H4 (cell line): ENCODE data around the gene RPP25L. TPM values are rescaled to one million over a fixed set of nuclear protein-coding genes. Genes with fewer than 3 reads are reported as not detected.
"Not testable (repeated sequence)": the region's sequence is repeated elsewhere in the genome, so short reads cannot be mapped to it uniquely, and the experiment has no call there.

ENCODE experiments used
- DNase-seq: peaks from one replicate; pipeline ENCODE4 v3.0.0-alpha.2; 2015; ENCODE audit warnings: low spot score
- total RNA-seq: library from RNA; depleted of rRNA; stranded (reverse); fragments of >200 nt; shearing (Covaris generic); gene quantifications from 2 replicates; pipeline ENCODE4 v1.2.3, GENCODE V29; 2014; rRNA removed

The RPP25L gene, protein sequence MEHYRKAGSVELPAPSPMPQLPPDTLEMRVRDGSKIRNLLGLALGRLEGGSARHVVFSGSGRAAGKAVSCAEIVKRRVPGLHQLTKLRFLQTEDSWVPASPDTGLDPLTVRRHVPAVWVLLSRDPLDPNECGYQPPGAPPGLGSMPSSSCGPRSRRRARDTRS
- 52.8 and 59.3 TPM in 2 replicates for total RNA-seq

DNA sequence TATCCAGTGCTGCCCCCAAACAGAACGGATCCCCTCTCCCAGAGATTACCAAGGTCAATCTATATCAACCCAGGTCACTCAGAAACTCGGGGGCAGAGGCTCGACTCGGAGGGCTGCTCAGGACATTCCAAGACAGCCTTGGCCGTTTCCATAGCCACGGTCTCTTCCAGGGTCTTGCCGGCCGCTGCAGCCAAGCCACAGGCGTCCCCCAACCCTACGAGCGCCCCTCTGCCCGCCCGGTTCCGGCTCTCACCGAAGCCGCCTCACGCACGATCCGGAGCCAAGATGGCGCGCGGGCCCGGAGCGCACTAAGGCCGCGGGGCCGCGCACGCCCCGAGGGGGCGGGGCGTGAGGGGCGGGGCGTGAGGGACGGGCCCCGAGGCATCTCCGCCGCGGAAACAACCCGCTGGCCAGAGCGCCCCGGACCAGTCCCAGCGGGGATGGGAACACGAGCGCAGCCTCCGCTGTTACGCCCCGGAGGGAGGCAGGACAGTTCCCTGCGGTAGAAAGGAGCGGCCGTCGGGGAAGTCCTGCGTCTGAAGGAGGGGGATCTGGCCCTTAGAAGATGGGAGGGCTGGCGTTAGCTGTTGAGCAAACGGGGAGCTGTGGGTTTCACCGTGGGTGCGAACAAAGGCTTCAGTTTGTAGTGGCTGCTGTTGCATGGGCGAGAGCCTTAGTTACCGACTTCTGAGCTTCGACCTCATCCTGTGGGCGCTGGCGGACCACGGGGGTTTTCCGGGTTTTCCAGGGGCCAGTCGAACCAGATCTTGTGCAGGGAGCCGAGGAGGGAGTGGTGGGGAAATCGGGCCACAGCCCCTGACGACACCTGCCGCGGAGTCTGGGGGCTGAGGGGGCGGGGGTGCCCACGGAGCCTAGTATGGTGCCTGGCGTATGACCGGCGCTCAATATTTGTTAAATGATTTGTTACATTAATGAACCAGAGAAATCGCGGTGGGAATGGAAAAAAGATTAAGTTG is at the start of gene RPP25L:
Gene RPP25L (minus strand): TSS at position 287 of the 977 bp plus-strand sequence. CDS start 801 bp downstream, outside the sequence.
- peak; percentile 67 for DNase-seq

DNA sequence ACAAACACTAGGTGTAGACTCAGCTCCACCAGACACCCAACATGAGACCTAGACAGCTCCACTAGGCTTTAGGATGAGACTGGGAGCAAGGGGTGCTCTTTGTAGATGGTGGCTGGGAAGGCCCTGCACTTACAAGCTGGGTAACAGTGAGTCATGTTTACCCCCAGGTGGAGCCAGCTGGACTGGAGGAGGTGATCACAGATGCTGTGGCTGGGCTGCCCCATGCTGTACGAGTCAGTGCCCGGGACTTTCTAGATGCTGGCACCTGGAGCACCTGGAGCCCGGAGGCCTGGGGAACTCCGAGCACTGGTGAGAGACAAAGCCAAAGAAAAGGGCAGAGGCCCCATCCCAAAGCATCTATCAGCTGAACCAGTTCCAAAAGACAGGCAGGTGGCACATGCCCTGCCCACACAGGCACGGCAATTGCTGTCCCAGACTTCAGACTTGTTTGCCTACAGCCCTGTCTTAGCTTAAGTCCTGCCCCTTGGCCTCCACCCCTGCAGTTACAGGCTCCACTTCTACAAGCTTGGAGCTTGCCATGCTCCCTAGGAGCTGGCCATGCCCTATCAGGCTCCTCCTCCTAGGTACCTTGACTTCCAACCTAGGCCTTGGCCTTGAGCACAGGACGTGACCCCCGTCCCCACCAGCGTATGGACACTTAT is 47.8 kb upstream of the RPP25L start:
- DNase-seq = no peak

DNA sequence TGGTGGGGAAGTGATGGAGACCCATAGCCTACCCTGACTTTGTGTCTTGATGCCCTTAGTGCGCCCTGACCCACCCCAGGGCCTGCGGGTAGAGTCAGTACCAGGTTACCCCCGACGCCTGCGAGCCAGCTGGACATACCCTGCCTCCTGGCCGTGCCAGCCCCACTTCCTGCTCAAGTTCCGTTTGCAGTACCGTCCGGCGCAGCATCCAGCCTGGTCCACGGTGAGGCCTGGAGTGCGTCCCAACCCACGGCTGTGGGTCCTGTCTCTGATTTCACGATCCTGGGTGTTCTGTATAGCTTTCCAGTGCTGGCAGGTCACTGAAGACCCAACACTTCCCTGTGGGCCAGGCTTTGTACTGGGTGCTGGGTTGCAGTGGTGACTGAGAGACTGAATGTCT is 46.6 kb upstream of the RPP25L start:
- no peak for DNase-seq

DNA sequence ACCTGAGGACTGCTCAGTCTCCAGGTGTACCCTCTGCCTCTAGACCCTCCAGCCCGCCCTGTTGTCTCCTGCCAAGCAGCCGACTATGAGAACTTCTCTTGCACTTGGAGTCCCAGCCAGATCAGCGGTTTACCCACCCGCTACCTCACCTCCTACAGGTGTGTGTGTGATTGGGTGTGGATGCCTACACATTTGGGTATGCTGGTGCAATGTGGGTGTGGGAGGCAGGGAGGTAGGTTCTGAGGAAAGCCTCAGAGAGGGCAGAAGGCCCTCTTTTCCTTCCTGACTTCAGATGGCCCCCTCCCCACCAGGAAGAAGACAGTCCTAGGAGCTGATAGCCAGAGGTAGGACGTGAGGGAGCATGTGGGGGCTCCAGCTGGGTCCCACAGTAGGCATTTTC is 45.1 kb upstream of the RPP25L start:
- DNase-seq = no peak

DNA sequence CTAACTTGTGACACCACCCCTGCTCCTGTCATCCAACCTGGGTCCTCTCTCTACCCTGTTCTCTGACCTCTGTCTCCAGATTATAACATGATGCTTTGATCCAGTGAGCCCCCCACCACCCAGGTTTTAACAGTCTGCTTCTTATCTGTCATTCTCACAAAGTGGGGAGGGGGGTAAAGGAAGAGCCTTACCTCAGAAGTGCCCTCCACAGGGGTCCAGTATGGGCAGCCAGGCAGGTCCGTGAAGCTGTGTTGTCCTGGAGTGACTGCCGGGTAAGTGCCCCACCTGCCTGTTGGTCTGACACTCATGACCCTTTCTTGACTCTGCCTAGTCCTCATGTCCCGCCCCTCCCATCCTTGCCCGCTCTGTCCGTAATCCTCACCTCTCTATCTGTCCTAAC is 43.5 kb upstream of the RPP25L start:
- no peak for DNase-seq

DNA sequence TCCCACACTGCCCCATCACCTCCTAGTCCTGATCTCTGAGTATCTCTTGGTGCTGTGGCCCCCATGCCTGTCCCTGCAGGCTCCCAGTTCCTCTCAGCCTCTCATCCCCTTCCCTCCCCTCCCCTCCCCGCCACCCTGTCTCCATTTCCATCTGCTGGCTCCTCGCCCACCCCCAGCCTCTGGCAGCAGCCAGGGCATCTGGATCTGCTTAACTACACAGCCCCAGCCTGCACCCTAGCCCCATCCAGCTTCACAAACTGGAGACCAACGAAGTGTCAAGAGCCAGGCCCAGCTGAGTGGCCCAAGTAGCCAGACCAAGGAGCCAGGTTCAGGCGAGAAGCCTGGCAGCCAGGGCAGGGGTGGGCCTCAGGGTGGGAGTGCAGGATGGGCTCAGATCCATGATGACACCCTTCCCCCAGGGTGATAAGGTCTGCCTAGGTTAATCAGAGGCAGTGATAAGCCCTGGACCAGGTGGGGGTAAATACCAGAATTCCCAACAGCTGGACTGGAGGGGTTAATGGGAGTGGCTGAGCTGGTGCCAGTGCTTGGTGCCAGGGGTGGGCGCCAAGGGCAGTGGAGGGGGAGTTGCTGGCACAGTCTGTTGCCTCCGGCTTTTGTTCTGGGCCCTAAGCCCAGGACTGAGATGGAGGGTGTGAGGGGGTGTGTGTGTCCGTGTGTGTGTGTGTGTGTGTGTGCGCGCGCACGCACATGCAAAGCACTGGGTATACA is 42.6 kb upstream of the RPP25L start:
- DNase-seq = no peak

DNA sequence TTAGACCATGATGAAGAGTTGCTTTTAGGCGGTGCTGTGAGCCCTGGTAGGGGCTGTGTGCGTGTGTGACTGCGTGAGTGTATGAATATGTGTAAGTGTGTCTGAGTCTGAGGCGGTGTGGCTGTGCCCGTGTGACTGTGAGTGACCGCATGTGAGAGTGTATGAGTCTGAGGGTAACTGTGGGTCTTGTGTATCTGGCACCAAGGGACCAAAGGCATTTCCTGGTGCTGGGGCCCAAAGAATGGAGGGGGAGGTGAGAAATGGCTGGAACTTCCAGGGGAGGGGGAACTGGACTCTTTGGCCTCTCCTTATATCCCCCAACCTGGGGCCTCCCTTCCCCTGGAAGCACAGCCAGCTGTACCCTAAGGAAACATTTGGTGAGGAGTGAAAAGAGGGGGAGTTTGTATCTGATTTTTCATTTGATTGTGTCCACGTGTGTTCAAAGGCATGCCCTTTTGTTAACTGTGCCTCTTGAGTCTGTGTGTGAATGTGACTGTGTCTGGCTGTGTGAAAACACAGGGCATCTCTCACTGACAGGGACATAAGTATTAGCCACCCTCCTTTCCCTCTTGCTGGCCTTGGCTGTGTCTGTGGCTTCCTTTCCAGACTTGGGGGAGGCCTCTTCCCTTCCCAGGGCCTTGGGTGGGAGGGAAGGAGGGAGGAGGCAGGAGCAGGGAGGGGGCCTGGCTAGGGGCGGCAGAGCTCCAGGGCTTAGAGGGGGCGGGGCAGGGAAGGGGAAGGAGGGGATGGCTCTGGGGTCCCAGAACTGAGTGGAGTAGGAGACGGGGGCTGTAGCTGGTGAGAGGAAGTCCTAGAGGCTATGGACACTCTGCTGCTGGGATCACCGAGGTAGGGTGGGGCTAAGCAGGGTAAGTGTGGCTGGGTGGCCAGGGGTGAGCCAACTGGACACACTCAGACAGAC is 41.5 kb upstream of the RPP25L start:
- no peak for DNase-seq

DNA sequence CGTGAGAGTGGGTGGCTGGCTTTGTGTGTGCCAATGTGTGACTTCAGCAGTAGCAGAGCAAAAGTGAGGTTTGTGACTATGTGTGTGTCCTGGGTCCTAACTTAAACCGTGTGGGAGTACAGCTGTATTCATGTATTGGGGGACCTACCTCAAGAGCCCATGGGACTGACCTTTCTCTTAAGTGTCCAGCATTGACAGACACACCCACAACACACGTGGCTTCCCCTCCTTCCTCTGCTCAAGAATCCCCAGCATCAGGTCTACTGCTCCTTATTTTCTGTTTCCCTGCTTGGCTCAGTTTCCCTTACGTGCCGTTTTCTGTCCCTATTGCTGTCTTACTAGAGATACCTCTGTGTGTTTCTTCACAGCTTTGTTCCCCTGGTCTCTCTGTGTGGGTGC is 40.7 kb upstream of the RPP25L start:
- DNase-seq = no peak

DNA sequence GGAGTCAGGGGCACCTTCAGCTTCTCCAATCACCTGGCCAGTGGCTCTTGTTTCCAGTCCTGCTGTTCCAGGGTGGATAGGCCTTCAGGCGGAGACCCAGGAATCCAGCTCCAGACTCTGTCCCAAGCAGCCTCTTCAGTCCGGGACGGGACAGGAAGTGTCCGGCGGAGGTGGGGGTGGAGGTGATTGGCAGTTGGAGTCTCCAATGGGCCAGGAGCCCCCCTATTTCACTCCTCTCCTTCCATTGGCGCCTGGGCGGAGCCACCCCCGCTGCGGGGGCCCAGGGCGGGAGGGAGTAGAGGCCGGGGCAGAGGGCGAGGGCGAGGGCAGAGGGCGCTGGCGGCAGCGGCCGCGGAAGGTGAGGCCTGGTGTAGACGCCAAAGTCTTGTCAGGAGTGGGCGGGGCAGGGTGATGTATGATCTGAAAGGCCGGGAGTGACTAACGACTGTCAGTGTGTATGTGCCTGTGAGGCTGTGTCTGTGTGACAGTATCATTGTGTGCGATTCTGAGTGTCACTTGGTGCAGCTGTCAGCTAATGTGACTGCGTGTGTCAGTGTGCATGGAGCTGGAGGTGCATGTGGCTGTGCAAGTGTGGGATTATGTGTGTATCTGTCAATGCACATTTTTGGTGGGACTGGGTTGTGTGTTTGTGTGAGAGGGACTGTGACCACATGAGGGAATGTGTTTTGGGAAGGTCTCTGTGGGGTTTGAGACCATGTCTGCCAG is 40.1 kb upstream of the RPP25L start, which contains the start of gene IL11RA:
Gene IL11RA (plus strand): TSS at position 310 of the 726 bp plus-strand sequence. CDS start 3,033 bp downstream, outside the sequence.
- DNase-seq = peak; percentile 72

DNA sequence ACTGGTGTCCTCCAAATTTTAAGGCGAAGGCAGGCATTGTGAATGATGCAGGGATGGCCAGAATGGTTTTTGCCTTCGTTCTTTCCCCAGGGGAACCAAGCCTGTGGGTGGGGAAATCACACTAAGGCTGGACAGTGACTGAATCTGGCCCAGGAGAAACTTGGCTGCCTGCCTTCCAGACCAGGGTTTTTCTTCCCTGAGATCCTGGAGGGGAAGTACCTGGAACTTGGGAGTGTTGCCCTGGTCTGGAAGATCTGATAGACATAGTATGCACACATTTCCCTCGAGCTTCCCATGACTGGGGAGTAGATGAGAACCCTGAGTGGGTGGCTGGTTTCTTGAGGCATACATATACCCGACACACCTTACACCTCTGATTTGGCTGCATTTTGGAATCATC is 39.4 kb upstream of the RPP25L start:
- DNase-seq = no peak

DNA sequence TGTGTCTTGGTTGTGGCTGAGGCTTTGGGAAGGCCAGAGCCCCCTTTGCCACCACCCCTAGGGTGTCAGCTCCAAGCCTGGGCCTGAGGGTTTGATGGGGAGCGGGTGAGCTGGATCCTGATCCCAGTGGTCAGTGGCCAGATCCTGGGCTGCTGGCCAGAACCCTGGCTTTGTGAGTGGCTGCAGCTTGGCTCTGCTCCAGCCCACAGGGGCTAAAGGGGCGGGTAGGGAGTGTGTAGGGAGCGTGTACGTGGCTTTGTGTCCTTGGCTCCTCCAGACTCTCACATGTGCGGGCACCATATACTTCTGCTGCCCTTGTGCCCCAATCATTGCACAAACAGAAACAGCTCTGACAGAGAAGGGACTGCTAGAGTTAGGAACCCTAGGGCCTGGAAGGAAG is 38.9 kb upstream of the RPP25L start:
- DNase-seq = no peak

DNA sequence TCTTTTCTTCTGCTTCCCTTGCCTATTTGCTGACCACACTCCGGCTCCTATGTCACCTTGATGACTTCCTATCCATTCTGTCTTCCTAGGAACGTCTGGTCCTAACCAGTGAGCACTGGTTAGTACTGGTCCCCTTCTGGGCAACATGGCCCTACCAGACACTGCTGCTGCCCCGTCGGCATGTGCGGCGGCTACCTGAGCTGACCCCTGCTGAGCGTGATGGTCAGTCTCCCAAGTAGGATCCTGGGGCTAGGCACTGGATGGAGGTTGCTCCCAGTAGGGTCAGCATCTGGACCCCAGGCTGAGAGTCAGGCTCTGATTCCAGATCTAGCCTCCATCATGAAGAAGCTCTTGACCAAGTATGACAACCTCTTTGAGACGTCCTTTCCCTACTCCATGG is 36.8 kb upstream of the RPP25L start:
- DNase-seq = no peak

DNA sequence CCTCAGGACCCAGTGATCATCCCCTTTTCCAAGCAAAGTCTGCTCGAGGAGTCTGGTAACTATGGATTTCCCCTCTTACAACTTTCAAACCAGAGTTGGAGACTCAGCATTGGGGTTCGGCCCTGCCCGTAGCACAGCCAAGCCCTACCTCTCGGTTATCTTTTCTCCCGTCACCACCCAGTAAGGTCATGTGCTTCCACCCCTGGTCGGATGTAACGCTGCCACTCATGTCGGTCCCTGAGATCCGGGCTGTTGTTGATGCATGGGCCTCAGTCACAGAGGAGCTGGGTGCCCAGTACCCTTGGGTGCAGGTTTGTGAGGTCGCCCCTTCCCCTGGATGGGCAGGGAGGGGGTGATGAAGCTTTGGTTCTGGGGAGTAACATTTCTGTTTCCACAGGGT is 35.8 kb upstream of the RPP25L start:
- no peak for DNase-seq

DNA sequence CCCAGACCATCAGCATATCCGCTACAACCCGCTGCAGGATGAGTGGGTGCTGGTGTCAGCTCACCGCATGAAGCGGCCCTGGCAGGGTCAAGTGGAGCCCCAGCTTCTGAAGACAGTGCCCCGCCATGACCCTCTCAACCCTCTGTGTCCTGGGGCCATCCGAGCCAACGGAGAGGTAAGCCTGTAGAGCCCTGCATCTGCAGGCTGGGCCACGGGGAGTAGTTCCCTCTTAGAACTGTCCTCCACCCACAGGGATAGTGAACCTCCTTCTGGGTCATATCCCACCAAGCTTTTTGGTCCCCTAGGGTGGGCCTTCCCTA is 35.1 kb upstream of the RPP25L start:
- DNase-seq = no peak

DNA sequence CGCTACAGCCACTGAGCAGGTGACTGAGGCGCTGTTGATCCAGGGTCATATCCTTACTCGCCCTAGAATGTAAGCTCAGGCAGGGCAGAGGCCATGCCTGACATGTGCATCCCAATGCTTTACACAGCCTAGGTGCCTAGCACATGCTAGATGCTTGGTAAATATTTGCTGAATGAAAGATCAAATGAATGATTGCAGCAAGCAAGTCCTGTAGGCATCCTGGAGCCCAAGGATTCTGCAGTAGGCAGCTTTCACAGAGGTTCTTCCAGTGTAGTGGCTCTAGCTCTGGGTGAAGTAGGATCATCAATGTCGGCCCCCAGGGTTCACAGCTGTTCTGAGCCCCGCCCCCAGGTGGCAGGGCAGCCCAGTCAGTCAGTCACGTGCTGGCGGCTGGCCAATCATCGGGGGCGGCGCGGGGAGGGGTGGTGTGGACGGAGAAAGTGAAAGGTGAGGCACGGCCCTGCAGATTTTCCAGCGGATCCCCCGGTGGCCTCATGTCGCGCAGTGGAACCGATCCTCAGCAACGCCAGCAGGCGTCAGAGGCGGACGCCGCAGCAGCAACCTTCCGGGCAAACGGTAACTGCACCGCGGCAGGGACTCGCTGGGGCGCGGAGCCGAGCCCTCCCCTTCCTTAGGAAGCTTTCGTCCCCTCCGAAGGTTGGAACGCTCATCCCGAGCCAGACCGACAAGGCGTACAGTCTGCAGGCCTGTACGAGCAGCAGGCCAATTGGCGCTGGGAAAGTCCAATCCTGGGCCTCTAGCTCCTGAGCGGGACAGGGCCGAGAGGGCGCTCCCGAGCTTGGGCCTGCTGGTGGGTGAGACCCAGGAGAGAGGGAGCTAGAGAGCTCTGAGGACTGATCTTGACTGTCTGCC is 34.5 kb upstream of the RPP25L start, which contains the start of gene GALT:
Gene GALT (plus strand): TSS at position 465 of the 873 bp plus-strand sequence. CDS start 30 bp downstream, at position 495.
- DNase-seq = peak; percentile 87

DNA sequence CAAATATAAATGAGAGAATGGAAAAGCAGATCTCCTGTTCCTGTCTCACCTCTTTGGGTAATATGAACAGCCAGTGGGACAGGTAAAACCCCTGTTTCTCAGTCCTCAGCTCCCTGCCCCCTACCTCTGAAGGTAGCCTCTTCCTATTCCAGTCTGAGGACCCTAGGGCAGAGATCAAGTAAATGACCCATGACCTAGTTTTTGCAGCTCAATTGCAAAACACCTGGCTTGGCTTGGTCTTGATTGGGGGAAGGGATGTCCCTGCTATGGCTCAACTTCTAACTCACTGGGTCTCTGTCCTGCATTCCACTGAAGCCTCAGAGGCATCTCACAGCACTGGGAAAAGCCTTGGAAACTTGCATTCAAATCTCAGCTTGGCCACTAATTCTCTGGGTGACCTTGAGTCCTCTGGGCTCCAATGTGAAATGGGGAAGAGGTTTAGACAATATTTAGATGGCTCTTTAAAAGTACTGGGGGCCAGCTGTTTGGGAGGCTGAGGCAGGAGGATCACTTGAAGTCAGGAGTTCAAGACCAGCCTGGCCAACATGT is 32.9 kb upstream of the RPP25L start:
- DNase-seq = no peak

DNA sequence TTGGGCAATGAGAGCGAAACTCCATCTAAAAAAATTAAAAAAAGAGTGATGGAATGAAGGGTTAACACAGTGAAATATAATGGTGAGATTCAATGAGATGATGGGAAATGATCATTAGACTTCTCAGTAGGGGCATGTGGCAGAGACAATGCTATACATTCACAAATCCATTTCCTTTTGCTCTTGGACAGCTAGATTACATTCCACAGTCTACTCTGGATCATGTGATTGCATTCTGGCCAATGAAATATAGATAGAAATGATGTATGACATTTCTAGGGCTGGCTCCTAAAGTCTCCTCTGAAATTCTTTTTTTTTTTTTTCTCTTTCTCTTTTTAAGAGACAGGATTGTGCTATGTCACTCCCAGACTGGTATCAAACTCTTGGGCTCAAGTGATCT is 30.8 kb upstream of the RPP25L start:
- no peak for DNase-seq

DNA sequence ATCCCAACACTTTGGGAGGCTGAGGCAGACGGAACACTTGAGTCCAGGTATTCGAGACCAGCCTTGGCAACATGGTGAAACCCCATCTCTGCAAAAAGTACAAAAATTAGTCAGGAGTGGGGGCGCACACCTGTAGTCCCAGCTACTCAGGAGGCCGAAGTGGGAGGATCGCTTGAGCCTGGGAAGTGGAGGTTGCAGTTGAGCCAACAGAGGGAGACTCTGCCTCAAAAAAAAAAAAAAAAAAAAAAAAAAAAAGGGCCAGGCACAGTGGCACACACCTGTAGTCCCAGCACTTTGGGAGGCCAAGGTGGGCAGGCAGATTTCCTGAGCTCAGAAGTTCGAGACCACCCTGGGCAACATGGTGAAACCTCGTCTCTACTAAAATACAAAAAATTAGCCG is 27.4 kb upstream of the RPP25L start:
- not testable (repeated sequence) for DNase-seq

DNA sequence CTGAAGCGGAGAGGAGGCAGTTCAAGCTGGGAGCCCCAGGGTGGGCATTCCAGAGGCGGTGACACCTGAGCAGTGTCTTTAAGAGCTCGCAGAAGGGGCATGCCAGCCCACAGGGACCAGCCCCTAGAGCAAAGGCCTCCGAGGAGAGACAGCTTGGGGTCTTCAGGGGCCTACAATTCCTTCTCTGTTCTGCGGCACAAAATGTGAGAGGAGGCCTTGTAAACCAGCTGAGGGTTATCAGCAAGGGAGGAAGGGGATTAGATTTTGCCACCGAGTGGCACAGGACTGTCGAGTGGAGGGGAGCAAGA is 26.2 kb upstream of the RPP25L start:
- no peak for DNase-seq
